ENCODE data around the gene PFDN1. TPM values are rescaled to one million over a fixed set of nuclear protein-coding genes. Genes with fewer than 3 reads are reported as not detected.

Gene PFDN1
- total RNA-seq, 6 experiments from 2014 or later, result 9.8 to 30.8 (median 14.7) TPM

DNA sequence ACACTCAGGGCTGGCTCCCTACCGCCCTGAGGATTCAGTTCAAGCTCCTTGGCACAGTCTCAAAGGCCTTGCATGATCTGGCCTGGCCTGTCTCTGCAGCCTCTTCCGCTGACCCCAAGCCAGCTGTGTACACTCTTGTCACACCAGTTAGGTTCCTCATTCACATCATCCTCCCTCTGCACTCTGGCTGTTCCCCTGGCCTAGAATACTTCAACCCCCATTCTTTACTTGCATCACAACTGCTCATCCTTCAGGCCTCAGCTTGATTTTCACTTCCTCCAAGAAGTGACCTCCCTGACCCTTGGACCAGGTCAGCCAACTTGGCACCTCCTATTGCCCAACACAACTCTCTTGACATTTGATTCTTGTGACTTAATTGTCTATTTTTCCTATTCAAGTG is 18.9 kb upstream of the PFDN1 start:
- H3K27ac ChIP-seq, result no peak overlapping the region
- ATAC-seq, result peak; percentile 66 to 77 (median 70)
- peak; percentile 44 to 70 (median 58) for DNase-seq

GRCh38 chr5:140319833-140320232 is 16.9 kb upstream of the PFDN1 start:
- H3K4me1 ChIP-seq, result peaks cover 0 to 7% (median 0%) of the 10 kb centered on the region in 4 donors
- no peak for TF ChIP-seq POLR2A (IDR thresholded peaks at IDR 0.05)
- TF ChIP-seq, protein P1, sequence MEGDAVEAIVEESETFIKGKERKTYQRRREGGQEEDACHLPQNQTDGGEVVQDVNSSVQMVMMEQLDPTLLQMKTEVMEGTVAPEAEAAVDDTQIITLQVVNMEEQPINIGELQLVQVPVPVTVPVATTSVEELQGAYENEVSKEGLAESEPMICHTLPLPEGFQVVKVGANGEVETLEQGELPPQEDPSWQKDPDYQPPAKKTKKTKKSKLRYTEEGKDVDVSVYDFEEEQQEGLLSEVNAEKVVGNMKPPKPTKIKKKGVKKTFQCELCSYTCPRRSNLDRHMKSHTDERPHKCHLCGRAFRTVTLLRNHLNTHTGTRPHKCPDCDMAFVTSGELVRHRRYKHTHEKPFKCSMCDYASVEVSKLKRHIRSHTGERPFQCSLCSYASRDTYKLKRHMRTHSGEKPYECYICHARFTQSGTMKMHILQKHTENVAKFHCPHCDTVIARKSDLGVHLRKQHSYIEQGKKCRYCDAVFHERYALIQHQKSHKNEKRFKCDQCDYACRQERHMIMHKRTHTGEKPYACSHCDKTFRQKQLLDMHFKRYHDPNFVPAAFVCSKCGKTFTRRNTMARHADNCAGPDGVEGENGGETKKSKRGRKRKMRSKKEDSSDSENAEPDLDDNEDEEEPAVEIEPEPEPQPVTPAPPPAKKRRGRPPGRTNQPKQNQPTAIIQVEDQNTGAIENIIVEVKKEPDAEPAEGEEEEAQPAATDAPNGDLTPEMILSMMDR (IDR thresholded peaks at IDR 0.05), result no peak
- intact Hi-C loops (cut with DNase I), result no loop called here
- ATAC-seq (peak; percentile 22 to 43 (median 30)), DNase-seq (no peak)
- WGBS (ENCODE audit: insufficient coverage, low coverage, low lambda C conversion rate, missing lambda C conversion rate), result 100% methylated on average over 1 of the region's 1 CpG
- no peak overlapping the region for H3K27ac ChIP-seq
- no peaks in the 10 kb centered on the region for H3K27me3 ChIP-seq
- H3K4me3 ChIP-seq, result no peak overlapping the region
- no peaks in the 10 kb centered on the region for H3K36me3 ChIP-seq
- no peaks in the 10 kb centered on the region for H3K9me3 ChIP-seq

More for the DNA sequence above, 18.9 kb upstream of the PFDN1 start:
- H3K36me3 ChIP-seq, result no peaks in the 10 kb centered on the region
- H3K9me3 ChIP-seq, result no peaks in the 10 kb centered on the region
- TF ChIP-seq, protein P1 (IDR thresholded peaks at IDR 0.05), result no peak
- no peak for TF ChIP-seq POLR2A (IDR thresholded peaks at IDR 0.05)
- 50% methylated on average over 2 of the region's 2 CpGs for WGBS (ENCODE audit: insufficient coverage, low coverage, low lambda C conversion rate, missing lambda C conversion rate)
- intact Hi-C loops (cut with DNase I), result no loop called here
- H3K4me3 ChIP-seq, result no peak overlapping the region
- H3K27me3 ChIP-seq, result no peaks in the 10 kb centered on the region
- peaks cover 0 to 7% (median 0%) of the 10 kb centered on the region in 4 donors for H3K4me1 ChIP-seq

- intact Hi-C loops (cut with DNase I), result no loop called here
- ATAC-seq, result no peak
- WGBS (ENCODE audit: insufficient coverage, low coverage, low lambda C conversion rate, missing lambda C conversion rate), result 86% methylated on average over 4 of the region's 4 CpGs
These were observed 15.9 kb upstream of the PFDN1 start for GRCh38 chr5:140318792-140319191.

DNA sequence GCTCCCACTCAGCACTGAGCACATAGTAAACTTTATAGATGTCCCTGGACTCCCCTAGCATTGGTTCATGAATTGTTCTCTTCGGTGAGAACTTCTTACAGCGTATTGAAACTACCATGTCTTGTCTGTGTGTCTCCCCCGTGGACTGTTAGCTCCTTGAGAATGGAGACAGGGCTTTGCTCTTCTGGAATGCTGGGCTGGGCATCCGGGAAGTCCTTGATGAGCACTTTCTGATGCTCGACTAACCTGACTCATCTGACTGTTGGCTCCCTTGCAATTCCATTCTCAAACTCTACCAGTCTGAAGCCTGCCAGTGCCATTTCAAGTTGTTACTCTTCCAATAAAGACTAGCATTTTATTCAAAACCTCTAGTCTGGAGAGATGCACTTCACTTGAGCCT is 15.0 kb upstream of the PFDN1 start:
- H3K27me3 ChIP-seq, result no peaks in the 10 kb centered on the region
- no peak for ATAC-seq
- WGBS (ENCODE audit: insufficient coverage, low coverage, low lambda C conversion rate, missing lambda C conversion rate), result 66% methylated on average over 2 of the region's 5 CpGs
- TF ChIP-seq POLR2A (IDR thresholded peaks at IDR 0.05), result no peak
- TF ChIP-seq, protein P1 (IDR thresholded peaks at IDR 0.05), result no peak
- no peak for DNase-seq
- H3K9me3 ChIP-seq, result no peaks in the 10 kb centered on the region
- intact Hi-C loops (cut with DNase I), result no loop called here
- no peak overlapping the region for H3K4me3 ChIP-seq
- no peak overlapping the region for H3K27ac ChIP-seq
- H3K4me1 ChIP-seq, result no peaks in the 10 kb centered on the region
- no peaks in the 10 kb centered on the region for H3K36me3 ChIP-seq

More at GRCh38 chr5:140318792-140319191, 15.9 kb upstream of the PFDN1 start:
- no peaks in the 10 kb centered on the region for H3K9me3 ChIP-seq
- H3K36me3 ChIP-seq, result no peaks in the 10 kb centered on the region
- TF ChIP-seq, protein P1 (IDR thresholded peaks at IDR 0.05), result no peak
- no peak for TF ChIP-seq POLR2A (IDR thresholded peaks at IDR 0.05)
- H3K4me1 ChIP-seq, result peaks cover 0 to 7% (median 0%) of the 10 kb centered on the region in 4 donors
- no peak for DNase-seq
- no peak overlapping the region for H3K4me3 ChIP-seq
- H3K27ac ChIP-seq, result no peak overlapping the region
- no peaks in the 10 kb centered on the region for H3K27me3 ChIP-seq

DNA sequence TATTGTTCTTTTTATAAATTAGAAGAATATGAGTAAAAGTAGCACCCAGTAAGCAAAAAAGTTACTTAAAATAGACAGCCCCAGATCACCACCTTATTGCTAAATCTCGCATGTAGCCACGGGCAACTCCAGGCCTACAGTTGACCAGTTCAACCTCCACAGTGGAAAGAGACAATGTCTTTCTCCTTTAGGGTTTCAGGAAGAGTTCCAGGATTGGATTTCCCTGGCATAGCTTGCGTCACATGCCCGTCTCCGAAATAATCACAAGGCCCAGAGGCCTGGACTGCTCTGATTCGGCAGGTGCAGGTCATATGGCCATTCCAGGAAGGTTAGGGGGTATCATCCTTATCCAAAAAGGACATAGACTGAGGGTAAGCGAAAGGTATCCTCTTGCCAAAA is 9.9 kb upstream of the PFDN1 start:
- 77% methylated on average over 6 of the region's 7 CpGs for WGBS (ENCODE audit: insufficient coverage, low coverage, low lambda C conversion rate, missing lambda C conversion rate)
- Histone ChIP-seq H3K9me3 (no peaks in the 10 kb centered on the region), H3K4me1 (no peaks in the 10 kb centered on the region), H3K27me3 (no peaks in the 10 kb centered on the region), H3K4me3 (no peak overlapping the region), H3K36me3 (no peaks in the 10 kb centered on the region), H3K27ac (peak overlapping the region in 2 of 3 donors; percentile 36 to 44)
- DNase-seq, result no peak
- intact Hi-C loops (cut with DNase I), result no loop called here
- no peak for ATAC-seq
- no peak for TF ChIP-seq POLR2A (IDR thresholded peaks at IDR 0.05)
- TF ChIP-seq, protein P1 (IDR thresholded peaks at IDR 0.05), result no peak
